ENCODE results near the gene PCDHA5. TPM values are rescaled to one million over a fixed set of nuclear protein-coding genes. Genes with fewer than 3 reads are reported as not detected.
"Not testable (repeated sequence)": the region's sequence is repeated elsewhere in the genome, so short reads cannot be mapped to it uniquely, and the experiment has no call there.

PCDHA5 gene
- total and polyA plus RNA-seq, 9 donors, result 0.07 to 1.4 (median 0.40) TPM

DNA sequence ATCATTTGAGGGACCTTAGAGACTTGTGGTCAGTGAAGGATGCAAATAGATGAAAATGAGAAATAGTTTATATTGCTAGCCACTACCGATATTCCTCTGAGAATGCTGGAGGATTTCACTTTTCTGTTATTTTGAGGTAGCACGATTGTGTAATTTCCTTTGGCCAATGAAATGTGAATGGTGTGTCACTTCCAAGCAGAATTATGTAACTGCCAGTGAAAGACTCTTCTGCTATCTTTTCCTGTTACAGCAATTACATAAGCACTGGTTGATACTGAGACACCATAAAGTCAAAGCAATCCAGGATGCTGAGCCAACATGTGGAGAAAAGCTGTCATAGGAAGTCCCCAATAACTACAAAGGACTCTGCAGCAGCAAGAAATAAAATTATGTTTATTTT, 30.3 kb upstream of the PCDHA5 start:
- H3K27ac ChIP-seq, result no peak overlapping the region
- intact Hi-C loops (cut with DNase I), result no loop called here
- peaks cover 0 to 35% of the 10 kb centered on the region in 2 donors for H3K9me3 ChIP-seq
- H3K27me3 ChIP-seq, result no peaks in the 10 kb centered on the region
- no peaks in the 10 kb centered on the region for H3K4me1 ChIP-seq (ENCODE audit: insufficient read depth)
- no peak for DNase-seq
- H3K36me3 ChIP-seq, result no peaks in the 10 kb centered on the region
- 26 to 49% (median 44%) methylated on average over 2 of the region's 2 CpGs for WGBS, 3 donors
- TF ChIP-seq POLR2A (IDR thresholded peaks at IDR 0.05), result no peak
- no peak for TF ChIP-seq EP300 (IDR thresholded peaks at IDR 0.05)
- TF ChIP-seq, protein P1, sequence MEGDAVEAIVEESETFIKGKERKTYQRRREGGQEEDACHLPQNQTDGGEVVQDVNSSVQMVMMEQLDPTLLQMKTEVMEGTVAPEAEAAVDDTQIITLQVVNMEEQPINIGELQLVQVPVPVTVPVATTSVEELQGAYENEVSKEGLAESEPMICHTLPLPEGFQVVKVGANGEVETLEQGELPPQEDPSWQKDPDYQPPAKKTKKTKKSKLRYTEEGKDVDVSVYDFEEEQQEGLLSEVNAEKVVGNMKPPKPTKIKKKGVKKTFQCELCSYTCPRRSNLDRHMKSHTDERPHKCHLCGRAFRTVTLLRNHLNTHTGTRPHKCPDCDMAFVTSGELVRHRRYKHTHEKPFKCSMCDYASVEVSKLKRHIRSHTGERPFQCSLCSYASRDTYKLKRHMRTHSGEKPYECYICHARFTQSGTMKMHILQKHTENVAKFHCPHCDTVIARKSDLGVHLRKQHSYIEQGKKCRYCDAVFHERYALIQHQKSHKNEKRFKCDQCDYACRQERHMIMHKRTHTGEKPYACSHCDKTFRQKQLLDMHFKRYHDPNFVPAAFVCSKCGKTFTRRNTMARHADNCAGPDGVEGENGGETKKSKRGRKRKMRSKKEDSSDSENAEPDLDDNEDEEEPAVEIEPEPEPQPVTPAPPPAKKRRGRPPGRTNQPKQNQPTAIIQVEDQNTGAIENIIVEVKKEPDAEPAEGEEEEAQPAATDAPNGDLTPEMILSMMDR (IDR thresholded peaks at IDR 0.05), result no peak
- H3K4me3 ChIP-seq, result no peak overlapping the region

DNA sequence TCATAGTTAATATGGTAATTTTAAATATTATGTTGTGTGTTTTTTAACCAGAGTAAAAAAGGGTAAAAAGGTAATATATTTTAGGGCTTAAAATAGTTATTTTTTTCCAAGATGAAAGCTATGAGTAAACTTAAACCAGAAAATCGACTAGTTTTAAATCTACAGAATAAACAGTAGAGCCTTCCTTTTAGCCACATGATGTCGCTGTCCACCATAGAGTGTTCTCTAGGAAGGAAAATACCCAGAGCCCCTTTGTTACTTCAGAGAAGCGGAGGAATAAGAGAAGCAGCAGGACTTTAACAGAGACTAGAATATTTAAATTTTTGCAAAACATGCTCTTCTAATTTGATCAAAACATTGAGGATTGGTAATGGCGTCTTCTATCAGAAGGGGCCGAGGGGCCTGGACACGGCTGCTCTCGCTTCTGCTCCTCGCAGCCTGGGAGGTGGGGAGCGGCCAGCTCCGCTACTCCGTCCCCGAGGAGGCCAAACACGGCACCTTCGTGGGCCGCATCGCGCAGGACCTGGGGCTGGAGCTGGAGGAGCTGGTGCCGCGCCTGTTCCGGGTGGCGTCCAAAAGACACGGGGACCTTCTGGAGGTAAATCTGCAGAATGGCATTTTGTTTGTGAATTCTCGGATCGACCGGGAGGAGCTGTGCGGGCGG, 26.7 kb upstream of the PCDHA5 start, which contains the start of gene PCDHA2:
PCDHA2 (plus strand) TSS at position 258 of the 664 bp plus-strand sequence.
- whole genome bisulfite sequencing, 3 donors, result 15 to 23% (median 18%) methylated on average over 27 of the region's 27 CpGs
- no peaks in the 10 kb centered on the region for H3K27me3 ChIP-seq
- no peaks in the 10 kb centered on the region for H3K36me3 ChIP-seq
- TF ChIP-seq, protein P1 (IDR thresholded peaks at IDR 0.05), result no peak
- no peak for TF ChIP-seq EP300 (IDR thresholded peaks at IDR 0.05)
- no peak for TF ChIP-seq POLR2A (IDR thresholded peaks at IDR 0.05)
- intact Hi-C loops (cut with DNase I), result no loop called here
- H3K4me1 ChIP-seq (ENCODE audit: insufficient read depth), result no peaks in the 10 kb centered on the region
- H3K4me3 ChIP-seq, result peak within 1 kb of the TSS; percentile 12
- peaks cover 0 to 15% of the 10 kb centered on the region in 2 donors for H3K9me3 ChIP-seq
- no peak for DNase-seq
- H3K27ac ChIP-seq, result no peak within 1 kb of the TSS

DNA sequence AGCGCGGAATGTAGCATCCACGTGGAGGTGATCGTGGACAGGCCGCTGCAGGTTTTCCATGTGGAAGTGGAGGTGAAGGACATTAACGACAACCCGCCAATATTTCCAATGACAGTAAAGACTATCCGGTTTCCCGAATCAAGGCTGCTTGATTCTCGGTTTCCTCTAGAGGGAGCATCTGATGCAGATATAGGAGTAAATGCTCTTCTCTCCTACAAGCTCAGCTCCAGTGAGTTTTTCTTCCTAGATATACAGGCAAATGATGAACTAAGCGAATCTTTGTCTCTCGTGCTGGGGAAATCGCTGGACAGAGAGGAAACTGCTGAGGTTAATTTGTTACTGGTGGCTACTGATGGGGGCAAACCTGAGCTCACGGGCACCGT, 26.2 kb upstream of the PCDHA5 start:
- H3K27ac ChIP-seq, result no peak overlapping the region
- DNase-seq, result no peak
- no peaks in the 10 kb centered on the region for H3K4me1 ChIP-seq (ENCODE audit: insufficient read depth)
- intact Hi-C loops (cut with DNase I), result no loop called here
- peak overlapping the region; percentile 12 for H3K4me3 ChIP-seq
- H3K27me3 ChIP-seq, result no peaks in the 10 kb centered on the region
- H3K9me3 ChIP-seq, result peaks cover 0 to 15% of the 10 kb centered on the region in 2 donors
- no peaks in the 10 kb centered on the region for H3K36me3 ChIP-seq
- WGBS, 3 donors, result 15 to 23% (median 23%) methylated on average over 15 of the region's 15 CpGs
- no peak for TF ChIP-seq EP300 (IDR thresholded peaks at IDR 0.05)
- TF ChIP-seq POLR2A (IDR thresholded peaks at IDR 0.05), result no peak
- TF ChIP-seq, protein P1 (IDR thresholded peaks at IDR 0.05), result no peak

DNA sequence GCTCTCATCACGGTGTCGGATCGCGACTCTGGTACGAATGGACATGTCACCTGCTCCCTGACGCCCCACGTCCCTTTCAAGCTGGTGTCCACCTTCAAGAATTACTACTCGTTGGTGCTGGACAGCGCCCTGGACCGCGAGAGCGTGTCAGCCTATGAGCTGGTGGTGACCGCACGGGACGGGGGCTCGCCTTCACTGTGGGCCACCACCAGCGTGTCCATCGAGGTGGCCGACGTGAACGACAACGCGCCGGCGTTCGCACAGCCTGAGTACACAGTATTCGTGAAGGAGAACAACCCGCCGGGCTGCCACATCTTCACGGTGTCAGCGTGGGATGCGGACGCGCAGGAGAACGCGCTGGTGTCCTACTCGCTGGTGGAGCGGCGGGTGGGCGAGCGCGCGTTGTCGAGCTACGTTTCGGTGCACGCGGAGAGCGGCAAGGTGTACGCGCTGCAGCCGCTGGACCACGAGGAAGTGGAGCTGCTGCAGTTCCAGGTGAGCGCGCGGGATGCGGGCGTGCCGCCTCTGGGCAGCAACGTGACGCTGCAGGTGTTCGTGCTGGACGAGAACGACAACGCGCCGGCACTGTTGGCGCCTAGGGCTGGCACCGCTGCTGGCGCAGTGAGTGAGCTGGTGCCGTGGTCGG, 25.2 kb upstream of the PCDHA5 start:
- H3K4me1 ChIP-seq (ENCODE audit: insufficient read depth); intact Hi-C loops (cut with DNase I); H3K27ac ChIP-seq; DNase-seq; H3K36me3 ChIP-seq; H3K4me3 ChIP-seq; H3K27me3 ChIP-seq: not testable (repeated sequence)
- peaks cover 0 to 15% of the 10 kb centered on the region in 2 donors for H3K9me3 ChIP-seq
- WGBS, 3 donors, result 42 to 60% (median 57%) methylated on average over 63 to 72 of the region's 72 CpGs

DNA sequence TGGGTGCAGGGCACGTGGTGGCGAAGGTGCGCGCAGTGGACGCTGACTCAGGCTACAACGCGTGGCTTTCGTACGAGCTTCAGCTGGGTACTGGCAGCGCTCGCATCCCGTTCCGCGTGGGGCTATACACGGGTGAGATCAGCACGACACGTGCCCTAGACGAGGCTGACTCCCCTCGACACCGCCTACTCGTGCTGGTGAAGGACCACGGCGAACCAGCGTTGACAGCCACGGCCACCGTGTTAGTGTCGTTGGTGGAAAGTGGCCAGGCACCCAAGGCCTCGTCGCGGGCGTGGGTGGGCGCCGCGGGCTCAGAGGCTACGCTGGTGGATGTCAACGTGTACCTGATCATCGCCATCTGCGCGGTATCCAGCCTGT, 24.7 kb upstream of the PCDHA5 start:
- TF ChIP-seq, protein P1 (IDR thresholded peaks at IDR 0.05), result no peak
- TF ChIP-seq POLR2A (IDR thresholded peaks at IDR 0.05) (no peak), EP300 (IDR thresholded peaks at IDR 0.05) (no peak)
- DNase-seq, result no peak
- Histone ChIP-seq H3K4me3 (no peak overlapping the region), H3K9me3 (peaks cover 0 to 15% of the 10 kb centered on the region in 2 donors), H3K27ac (no peak overlapping the region), H3K4me1 (ENCODE audit: insufficient read depth) (no peaks in the 10 kb centered on the region), H3K36me3 (no peaks in the 10 kb centered on the region), H3K27me3 (no peaks in the 10 kb centered on the region)
- WGBS, 3 donors, result 48 to 61% (median 60%) methylated on average over 38 to 39 of the region's 39 CpGs
- intact Hi-C loops (cut with DNase I), result no loop called here
